Astrocyte (in vitro differentiated cells and primary cell): Measurements from ENCODE around the gene IRF4. TPM values are rescaled to one million over a fixed set of nuclear protein-coding genes. Genes with fewer than 3 reads are reported as not detected.

Source experiments
- DNase-seq: peaks from one replicate; pipeline ENCODE4 v3.0.0-alpha.2; 2010; ENCODE audit warnings: low read depth
- FAIRE-seq: peaks from 2 replicates; lab custom pipeline; 2011; peaks lifted over from hg19 to GRCh38; lab: Jason Lieb, UNC
- H2AFZ ChIP-seq: 2 replicates; pipeline ENCODE4 v1.6.0; 2012; ENCODE audit warnings: low read depth, low read length, inconsistent platforms
- H3K27ac ChIP-seq: 2 replicates; pipeline ENCODE4 v1.5.1; 2011; ENCODE audit warnings: low read depth, low read length, inconsistent platforms
- H3K27me3 ChIP-seq: 2 replicates; pipeline ENCODE4 v1.6.0; 2011; ENCODE audit warnings: low read length, inconsistent platforms; ENCODE audit not compliant: insufficient read depth
- H3K36me3 ChIP-seq: 2 replicates; pipeline ENCODE4 v1.5.1; 2011; ENCODE audit warnings: low read length, inconsistent platforms; ENCODE audit not compliant: insufficient read depth
- H3K4me1 ChIP-seq: 2 replicates; pipeline ENCODE4 v1.5.1; 2011; ENCODE audit warnings: low read length, inconsistent platforms; ENCODE audit not compliant: insufficient read depth
- H3K4me2 ChIP-seq: 2 replicates; pipeline ENCODE4 v1.6.0; 2012; ENCODE audit warnings: low read length, inconsistent platforms
- H3K4me3 ChIP-seq: 2 replicates; pipeline ENCODE4 v1.5.1; 2011; ENCODE audit warnings: low read depth, mild to moderate bottlenecking, low read length, inconsistent platforms; ENCODE audit not compliant: insufficient read depth
- H3K79me2 ChIP-seq: 2 replicates; pipeline ENCODE4 v1.6.0; 2012; ENCODE audit warnings: mild to moderate bottlenecking, low read length, inconsistent platforms; ENCODE audit not compliant: insufficient read depth
- H3K9ac ChIP-seq: 2 replicates; pipeline ENCODE4 v1.6.0; 2012; ENCODE audit warnings: mild to moderate bottlenecking, low read length, inconsistent platforms
- H3K9me3 ChIP-seq: 2 replicates; pipeline ENCODE4 v1.5.1; 2012; ENCODE audit warnings: low read depth, mild to moderate bottlenecking, low read length, inconsistent platforms; ENCODE audit not compliant: insufficient read depth
- H4K20me1 ChIP-seq: 2 replicates; pipeline ENCODE4 v1.6.0; 2012; ENCODE audit warnings: low read length, inconsistent platforms; ENCODE audit not compliant: insufficient read depth
- H3K27ac Mint-ChIP-seq: one replicate; pipeline ENCODE4 v1.8.0; 2021; ENCODE audit warnings: mild to moderate bottlenecking, mixed read lengths; ENCODE audit not compliant: unreplicated experiment
- H3K27me3 Mint-ChIP-seq: one replicate; pipeline ENCODE4 v1.8.0; 2021; ENCODE audit warnings: low read depth, mixed read lengths; ENCODE audit not compliant: unreplicated experiment
- H3K36me3 Mint-ChIP-seq: one replicate; pipeline ENCODE4 v1.8.0; 2021; ENCODE audit warnings: low read depth, mixed read lengths; ENCODE audit not compliant: unreplicated experiment
- H3K4me1 Mint-ChIP-seq: one replicate; pipeline ENCODE4 v1.8.0; 2021; ENCODE audit warnings: low read depth, mixed read lengths; ENCODE audit not compliant: unreplicated experiment
- H3K4me3 Mint-ChIP-seq: one replicate; pipeline ENCODE4 v1.8.0; 2021; ENCODE audit warnings: mild to moderate bottlenecking, moderate library complexity, mixed read lengths; ENCODE audit not compliant: unreplicated experiment
- H3K9me3 Mint-ChIP-seq: one replicate; pipeline ENCODE4 v1.8.0; 2021; ENCODE audit warnings: mild to moderate bottlenecking, mixed read lengths; ENCODE audit not compliant: unreplicated experiment
- CTCF ChIP-seq: IDR thresholded peaks from 2 replicates; pipeline ENCODE4 v1.5.1; 2011; ENCODE audit warnings: low read depth, mild to moderate bottlenecking, inconsistent platforms, low read length, moderate library complexity; ENCODE audit not compliant: insufficient read depth
- EZH2 ChIP-seq: IDR thresholded peaks from 2 replicates; pipeline ENCODE4 v1.6.1; 2012; ENCODE audit warnings: mild to moderate bottlenecking, low read length, inconsistent platforms; ENCODE audit not compliant: insufficient read depth
- total RNA-seq: library from RNA; stranded (reverse); gene quantifications from 2 replicates; pipeline ENCODE4 v1.2.1, GENCODE V29; 2021

Gene IRF4
- total RNA-seq, 1 donor from 2014 or later = 0.30 TPM

- H3K27ac Mint-ChIP-seq = no peak overlapping the region
- Histone ChIP-seq H3K36me3 (no peaks in the 10 kb centered on the region), H3K27me3 (peaks cover 35% of the 10 kb centered on the region), H3K9me3 (no peaks in the 10 kb centered on the region), H3K9ac (no peak overlapping the region), H3K79me2 (no peaks in the 10 kb centered on the region), H2AFZ (no peak overlapping the region), H3K4me2 (no peak overlapping the region), H3K4me3 (no peak overlapping the region), H3K27ac (no peak overlapping the region), H4K20me1 (no peaks in the 10 kb centered on the region), H3K4me1 (no peaks in the 10 kb centered on the region)
- TF ChIP-seq EZH2 (no peak), CTCF (no peak)
- FAIRE-seq (no peak), DNase-seq (no peak)
- H3K4me1 Mint-ChIP-seq = no peaks in the 10 kb centered on the region
- H3K9me3 Mint-ChIP-seq = peaks cover 26% of the 10 kb centered on the region
- no peak overlapping the region for H3K4me3 Mint-ChIP-seq
- peaks cover 14% of the 10 kb centered on the region for H3K27me3 Mint-ChIP-seq
- peaks cover 4% of the 10 kb centered on the region for H3K36me3 Mint-ChIP-seq
These were observed 19.2 kb downstream of the IRF4 start for GRCh38 chr6:410555-411395.

GRCh38 chr6:411402-412145 is 20.0 kb downstream of the IRF4 start:
- Mint-ChIP-seq H3K36me3 (peaks cover 4% of the 10 kb centered on the region), H3K27me3 (peaks cover 14% of the 10 kb centered on the region), H3K4me3 (no peak overlapping the region), H3K9me3 (peaks cover 22% of the 10 kb centered on the region), H3K27ac (no peak overlapping the region), H3K4me1 (no peaks in the 10 kb centered on the region)
- H3K9ac ChIP-seq = no peak overlapping the region
- no peaks in the 10 kb centered on the region for H3K9me3 ChIP-seq
- peaks cover 35% of the 10 kb centered on the region for H3K27me3 ChIP-seq
- no peak overlapping the region for H2AFZ ChIP-seq
- no peaks in the 10 kb centered on the region for H4K20me1 ChIP-seq
- no peak for TF ChIP-seq EZH2
- TF ChIP-seq CTCF = no peak
- H3K36me3 ChIP-seq = no peaks in the 10 kb centered on the region
- no peak overlapping the region for H3K27ac ChIP-seq
- H3K79me2 ChIP-seq = no peaks in the 10 kb centered on the region
- no peaks in the 10 kb centered on the region for H3K4me1 ChIP-seq
- H3K4me2 ChIP-seq = no peak overlapping the region
- no peak for FAIRE-seq
- H3K4me3 ChIP-seq = no peak overlapping the region
- no peak for DNase-seq
